ENCODE measurements around the gene ARNT2. TPM values are rescaled to one million over a fixed set of nuclear protein-coding genes. Genes with fewer than 3 reads are reported as not detected.

Gene ARNT2
- total RNA-seq, 2 donors from 2014 or later: 4.3 to 5.0 TPM

DNA sequence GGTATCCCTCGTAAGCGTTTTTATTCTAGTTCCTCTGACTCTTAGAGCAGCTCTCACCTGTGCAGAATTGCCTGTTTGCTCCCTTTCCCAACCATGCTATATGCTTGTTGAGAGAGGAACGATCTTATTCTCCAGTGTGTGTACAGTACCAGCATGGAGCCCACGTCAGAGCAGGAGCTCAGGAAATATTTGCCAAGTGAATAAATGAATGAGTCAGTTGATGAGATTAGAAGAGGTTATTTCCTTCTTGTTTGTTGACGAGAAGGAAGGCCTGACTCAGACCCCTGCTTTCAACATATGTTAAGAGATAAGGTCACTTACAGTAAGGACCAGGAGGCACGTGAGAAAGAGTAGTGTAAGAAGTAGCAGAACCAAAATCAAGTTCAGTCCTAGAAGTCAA lies 184.6 kb downstream of the ARNT2 start:
- DNase-seq (no peak), ATAC-seq (peak in 1 of 2 donors; percentile 48)
- intact Hi-C loops (cut with DNase I): no loop called here

DNA sequence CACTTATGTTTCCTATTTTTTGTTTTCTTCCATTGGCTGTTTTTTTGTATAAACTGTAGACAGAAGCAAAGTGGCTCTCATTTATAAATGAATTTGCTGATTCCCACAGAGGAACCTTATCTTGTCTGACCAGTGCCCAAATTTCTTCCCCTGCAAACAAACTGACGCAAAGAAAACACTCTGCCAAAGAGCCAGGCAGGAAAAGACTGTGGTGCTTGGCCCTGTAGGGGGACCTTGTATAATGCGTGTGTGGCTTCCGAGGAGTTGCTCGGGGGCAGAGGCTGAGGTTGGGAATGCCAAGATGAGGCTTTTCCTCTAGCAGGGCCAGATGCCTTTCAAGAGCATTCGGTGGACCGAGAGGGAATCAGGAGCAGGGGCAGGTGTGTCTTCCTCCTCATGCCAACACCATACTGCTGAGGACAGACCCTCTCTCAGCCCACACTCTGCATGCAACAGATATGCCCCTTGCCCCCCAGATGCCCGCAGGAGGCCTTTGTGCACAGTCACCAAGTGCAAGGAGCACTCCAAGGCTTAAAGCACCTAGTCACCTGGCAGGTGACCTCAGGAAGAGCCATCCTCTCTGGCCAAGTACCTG lies 186.7 kb downstream of the ARNT2 start:
- DNase-seq: no peak
- no peak for ATAC-seq
- intact Hi-C loops (cut with DNase I): no loop called here

DNA sequence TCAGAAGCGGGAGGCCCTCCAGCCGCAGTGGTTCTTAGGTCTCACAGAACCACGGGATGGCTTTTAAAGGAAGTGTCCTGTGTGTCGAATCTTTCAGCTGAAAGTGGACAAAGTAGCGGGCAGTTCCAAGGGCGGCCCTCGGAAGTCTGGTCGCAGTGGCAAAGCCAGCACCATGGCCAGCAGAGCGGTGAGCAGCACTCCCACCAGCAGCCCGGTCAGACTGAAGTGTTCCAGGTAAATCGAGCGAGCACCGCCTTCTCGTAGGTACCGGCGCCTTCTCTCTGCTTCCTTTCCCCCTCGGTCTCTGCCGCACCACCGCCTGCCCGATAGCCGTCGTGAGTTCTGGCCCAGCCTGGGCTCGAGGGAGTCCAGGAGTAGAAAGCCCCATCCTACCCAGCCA lies 187.3 kb downstream of the ARNT2 start:
- no peak for ATAC-seq
- intact Hi-C loops (cut with DNase I): no loop called here
- DNase-seq: no peak

DNA sequence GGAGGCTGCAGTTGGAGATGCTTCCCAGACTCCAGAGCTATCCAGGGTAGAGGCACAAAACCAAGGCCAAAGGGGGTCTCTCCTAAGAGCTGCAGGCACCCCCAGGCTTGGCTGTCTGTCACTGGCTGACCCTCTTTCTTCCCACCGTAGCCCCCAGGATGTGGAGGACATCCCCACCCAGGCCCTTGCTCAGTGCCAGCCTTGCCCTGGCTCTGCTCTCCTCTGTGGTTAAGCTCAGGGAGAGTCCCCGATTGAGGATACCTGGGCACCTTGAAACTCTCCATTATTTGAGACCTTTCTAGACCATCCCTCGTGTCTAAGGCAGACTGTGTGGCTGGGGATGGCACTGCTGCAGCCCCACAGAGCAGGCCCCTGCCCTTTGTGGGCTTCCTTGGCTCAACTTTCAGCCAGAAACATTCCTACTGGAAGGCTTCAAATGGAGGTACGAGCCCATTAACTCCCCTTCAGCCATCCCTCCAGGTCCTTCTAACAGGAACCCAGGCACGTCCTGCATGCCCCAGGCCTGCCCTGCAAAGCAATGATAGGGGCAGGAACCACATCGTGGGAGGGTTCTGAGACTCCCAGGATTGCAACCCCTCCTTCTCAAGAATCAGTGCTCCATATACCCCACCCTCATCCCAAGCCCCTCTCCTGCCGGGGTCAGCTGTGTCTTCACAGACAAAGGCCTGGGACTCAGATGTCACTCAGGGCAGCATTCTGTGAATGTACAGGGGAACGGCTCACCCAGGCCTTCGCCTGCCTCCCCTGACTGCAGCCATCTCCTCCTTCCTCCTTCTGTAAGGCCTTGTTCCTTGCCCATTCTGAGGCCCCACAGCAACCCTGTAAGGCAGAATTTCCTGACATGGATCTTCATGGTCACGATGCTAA lies 188.0 kb downstream of the ARNT2 start:
- ATAC-seq (no peak), DNase-seq (no peak)
- intact Hi-C loops (cut with DNase I): no loop called here

DNA sequence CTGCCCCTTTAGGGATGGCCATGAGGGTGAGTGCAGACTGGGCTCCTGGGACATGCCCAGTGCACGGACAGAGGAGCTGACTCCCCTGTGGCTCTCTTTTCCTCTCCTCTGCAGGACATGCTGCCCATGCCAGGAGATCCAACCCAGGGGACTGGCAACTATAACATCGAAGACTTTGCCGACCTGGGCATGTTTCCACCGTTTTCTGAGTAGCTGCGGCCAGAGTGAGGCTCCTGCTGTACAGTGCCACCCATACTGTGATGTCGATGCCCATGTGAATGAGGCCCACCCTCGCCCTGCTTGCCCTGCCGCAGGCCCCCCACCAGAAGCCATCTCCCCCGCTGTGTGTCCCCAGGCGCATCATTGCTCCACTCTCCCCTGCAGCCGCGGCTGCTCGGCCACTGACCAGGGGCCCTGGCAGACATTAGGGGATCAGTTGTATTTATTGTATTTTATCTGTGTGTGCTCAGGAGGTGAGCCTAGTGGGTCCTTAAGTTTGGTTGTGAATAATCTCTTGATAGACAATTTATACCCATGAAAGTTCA lies 189.4 kb downstream of the ARNT2 start:
- DNase-seq: no peak
- ATAC-seq: no peak

DNA sequence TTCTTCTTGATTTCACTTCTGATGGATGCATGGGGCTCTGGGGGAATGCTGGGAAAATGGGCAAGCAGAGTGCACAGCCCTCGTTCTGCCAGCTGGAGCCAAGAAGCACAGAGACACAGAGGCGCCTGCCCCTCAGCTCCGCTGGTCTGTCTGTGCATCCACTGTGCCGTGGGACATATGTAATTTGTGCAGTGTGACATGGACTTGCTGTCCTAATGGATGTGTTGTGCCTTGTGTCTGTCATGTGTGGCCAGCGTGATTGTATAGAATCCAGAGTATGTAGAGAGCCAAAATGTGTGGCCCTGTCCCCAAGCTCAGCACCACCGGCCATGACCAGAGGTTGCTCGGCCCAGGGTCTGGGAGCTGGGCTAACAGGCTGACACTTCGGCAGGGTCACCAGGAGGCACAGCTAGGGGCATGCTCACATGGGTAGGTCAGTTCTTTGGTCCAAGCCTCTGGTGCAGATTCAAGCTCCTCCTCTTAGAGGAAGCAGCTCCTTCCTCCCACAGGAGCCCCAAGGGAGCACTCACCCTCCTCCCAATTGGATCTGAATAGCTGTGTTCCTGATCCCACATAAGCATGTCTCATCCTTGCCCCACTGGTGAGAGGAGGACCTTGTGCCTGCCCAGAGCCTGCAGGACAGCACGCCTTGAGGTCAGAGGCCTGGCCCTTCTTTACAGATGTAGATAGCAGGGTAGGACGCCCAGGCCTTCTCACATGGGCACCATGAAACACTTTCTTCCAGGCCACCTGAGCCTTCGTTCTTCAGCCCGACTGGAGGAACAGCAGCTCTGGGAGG lies 190.1 kb downstream of the ARNT2 start:
- ATAC-seq: no peak
- intact Hi-C loops (cut with DNase I): no loop called here
- DNase-seq: no peak

More for the DNA sequence above, 189.4 kb downstream of the ARNT2 start:
- intact Hi-C loops (cut with DNase I): no loop called here

DNA sequence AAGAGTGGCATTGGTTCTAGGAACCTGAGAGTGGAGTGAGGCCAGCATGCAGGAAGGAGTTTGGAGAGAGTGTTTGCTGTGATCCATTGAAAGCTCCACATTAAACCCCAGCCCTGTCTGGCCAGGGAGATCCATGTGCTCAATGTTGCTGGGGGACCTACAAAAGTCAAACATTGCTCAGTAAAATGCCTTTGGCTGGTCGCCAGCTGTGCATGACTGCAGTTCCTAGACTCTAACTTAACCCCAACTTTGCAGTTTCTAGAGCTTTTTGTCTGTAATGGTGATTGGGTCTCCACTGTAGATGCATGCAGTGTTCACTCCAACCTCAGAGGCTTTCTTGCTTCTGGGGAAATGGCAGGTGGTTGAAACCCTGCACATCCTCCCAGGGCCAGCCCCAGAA lies 191.2 kb downstream of the ARNT2 start:
- ATAC-seq: no peak
- intact Hi-C loops (cut with DNase I): no loop called here
- no peak for DNase-seq

DNA sequence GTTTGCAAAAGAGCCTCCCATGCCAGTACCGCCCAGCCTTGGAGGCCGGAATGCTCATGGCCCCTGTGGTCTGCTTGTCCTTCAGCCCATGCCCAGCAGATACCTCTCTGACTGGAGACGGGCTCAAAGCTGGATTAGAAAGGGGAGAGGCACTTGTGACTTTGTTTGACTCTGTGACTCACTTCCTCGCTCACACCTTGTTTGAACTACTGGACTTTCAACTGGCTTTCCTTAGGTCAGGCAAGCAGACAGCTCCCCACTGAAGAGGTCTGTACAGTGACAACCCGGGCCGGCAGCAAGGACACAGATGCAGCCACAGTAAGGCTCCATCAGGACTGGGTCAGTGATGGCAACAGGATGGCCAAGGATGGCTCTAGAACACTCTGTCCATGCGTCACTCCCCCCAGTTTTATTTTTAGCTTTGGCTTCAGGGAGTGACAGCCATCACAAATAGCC lies 192.4 kb downstream of the ARNT2 start:
- ATAC-seq: peak; percentile 52 to 61
- no peak for DNase-seq
- intact Hi-C loops (cut with DNase I): no loop called here

DNA sequence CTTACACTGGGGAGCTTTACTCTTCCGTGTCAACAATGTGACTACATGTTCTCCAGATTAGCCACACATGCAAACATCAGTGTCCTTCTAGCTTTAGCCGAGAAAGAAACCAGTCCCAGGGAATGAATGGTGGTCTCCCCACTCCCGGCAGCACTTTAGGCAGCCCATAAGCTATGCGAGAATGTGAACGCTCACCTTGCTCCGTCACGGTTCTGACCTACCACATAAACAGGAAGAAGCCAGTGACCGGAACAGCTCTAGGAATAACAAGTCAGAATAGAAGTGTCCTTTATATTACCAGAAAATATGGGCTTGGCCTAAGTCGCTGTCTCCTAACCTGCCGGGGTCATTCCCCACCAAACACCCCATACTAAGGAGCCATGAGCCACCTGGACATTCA lies 192.9 kb downstream of the ARNT2 start:
- DNase-seq: no peak
- intact Hi-C loops (cut with DNase I): no loop called here
- ATAC-seq: no peak

DNA sequence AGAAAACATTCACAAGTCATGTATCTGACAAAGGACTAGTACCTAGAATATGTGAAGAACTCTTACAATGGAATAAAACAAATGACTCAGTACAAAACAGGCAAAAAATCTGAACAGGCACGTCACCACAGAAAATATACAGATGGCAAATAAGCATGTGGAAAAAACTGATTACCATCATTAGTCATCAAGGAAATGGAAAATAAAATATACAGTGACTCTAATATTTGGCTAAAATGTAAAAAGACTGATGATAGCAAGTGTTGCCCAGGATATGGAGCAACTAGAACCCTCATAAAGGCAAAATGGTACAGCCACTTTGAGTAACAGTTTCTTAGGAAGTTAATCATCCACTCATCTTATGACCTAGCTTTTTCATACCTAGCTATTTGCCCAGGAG lies 195.2 kb downstream of the ARNT2 start:
- DNase-seq (no peak), ATAC-seq (no peak)
- intact Hi-C loops (cut with DNase I): no loop called here

DNA sequence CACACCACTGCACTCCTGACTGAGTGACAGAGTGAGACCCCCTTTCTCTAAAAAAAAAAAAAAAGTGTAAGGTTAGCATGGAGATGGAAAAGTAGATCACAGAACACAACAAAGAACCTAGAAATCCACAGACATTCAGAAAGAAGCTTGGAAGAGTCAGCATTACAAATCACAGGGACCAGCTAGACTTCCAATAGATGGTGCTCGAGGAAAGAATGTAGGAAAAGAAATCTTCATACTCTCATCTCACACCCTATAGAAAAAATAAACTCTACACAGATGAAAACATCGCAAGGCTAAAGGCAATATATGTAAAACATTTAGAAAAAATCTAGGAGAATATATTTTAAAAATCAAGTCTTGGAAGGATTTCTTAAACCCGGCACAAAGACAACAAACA lies 196.4 kb downstream of the ARNT2 start:
- intact Hi-C loops (cut with DNase I): no loop called here
- DNase-seq: no peak
- no peak for ATAC-seq

DNA sequence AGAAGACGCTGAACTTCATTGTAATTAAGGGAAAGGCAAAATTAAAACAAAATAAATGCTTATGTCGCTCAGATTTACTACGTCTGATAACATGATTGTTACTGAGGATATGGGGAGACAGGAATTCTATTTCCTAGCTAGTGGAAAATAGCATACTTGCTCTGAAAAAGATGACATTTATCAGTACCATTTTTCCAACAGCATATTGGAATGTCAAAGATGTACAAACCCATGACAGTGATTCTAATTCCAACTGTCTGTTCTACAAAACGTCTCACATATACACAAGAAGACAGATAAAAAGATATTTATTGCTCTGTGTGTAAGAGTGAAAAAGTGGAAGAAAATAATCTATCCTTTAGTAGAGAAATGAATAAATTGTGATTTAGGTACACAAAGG lies 197.1 kb downstream of the ARNT2 start:
- no peak for DNase-seq
- no peak for ATAC-seq
- intact Hi-C loops (cut with DNase I): no loop called here

DNA sequence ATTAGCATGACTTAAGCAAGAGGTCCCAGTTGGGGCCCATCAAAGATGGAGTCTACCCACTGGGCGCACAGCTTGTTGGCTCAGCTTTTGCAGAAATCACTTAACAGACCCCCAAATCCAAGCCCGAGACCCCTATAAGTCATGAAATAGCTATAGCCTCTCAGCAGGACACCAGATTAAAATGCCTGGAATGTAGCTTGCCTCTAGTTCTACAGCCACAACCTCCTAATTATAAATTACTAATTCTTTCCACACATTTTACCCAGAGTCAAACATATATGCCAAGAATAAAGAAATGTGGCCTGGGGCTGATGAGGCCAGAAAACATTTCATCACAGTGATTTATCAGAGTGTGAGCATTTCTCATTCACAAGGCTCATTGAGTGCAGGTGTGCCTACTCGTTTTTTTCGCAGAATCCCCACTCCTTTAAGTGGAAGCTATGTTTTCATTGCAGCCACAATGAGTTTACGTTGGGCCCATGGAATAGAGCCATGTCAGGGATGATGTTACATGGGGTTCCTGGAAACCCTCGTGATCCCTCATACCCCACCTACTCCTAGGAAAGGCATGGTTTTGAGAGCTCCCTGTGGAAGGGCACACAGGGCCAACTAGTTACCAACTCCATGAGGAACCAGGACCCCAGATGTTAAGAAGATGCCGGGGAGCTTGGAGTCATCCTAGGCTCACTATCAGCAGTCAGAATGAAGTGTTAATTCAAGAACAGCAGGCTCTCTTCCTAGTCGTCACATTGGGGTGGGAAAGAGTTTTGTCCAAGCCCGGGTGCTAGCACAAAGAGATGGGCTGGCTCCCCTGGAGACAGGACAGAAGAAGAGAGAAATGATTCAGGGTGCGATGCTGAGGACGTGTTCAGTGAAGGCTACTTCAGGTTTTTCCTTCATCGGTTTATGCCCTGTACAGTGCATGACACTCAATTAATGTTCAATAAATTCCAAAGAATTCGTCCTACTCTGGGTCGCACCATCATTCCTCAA lies 200.7 kb downstream of the ARNT2 start:
- DNase-seq: no peak
- ATAC-seq: no peak
- intact Hi-C loops (cut with DNase I): no loop called here

DNA sequence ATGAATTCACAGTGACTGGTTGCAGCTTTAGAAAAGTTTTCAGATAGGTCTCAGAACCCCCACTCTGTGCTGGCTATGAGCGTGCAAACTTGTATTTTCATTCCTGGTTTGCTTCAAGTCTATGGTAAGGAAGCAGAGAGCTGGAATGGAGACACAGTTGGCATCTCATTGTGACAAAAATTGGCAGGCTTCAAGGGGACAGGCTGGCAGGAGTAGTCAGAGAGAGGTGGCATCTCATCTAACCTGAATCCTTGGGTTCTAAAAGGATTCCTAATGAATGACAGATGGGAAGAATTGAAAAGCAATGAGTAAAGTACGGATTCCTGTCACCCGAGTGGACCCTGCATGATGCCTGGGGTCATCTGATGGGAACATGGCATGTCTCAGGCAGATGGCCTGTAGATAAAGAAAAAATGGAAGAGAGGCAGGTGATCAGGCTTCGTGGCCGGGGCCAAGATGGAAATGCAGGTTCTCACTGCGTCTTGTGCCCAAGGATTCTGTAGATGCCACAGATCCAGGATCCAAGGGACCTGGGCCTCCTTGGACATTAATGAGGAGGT lies 201.5 kb downstream of the ARNT2 start:
- intact Hi-C loops (cut with DNase I): no loop called here
- DNase-seq (no peak), ATAC-seq (no peak)

DNA sequence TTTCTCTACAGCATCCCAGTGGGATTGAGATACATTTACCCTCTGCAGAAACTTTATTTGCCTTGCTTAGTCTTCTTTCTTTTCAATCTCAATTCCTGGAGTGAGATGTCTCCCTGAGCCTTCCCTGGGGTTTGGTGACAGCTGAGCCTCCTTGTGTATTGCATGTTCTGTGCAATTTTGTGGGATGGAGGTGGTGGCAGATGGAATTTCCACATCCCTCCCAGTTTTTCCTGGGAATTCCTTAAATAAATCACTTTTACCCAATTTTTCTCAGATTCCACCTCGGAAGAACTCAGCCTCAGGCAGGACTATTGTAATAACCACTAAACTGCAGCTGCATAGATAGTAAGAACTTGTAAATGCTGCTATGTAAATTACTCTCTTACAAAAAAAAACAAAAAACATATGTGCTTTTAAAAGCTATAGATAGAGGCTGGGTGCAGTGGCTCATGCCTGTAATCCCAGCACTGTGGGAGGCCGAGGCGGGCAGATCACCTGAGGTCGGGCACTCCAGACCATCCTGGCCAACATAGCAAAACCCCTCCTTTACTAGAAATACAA lies 202.4 kb downstream of the ARNT2 start:
- DNase-seq (no peak), ATAC-seq (no peak)
- intact Hi-C loops (cut with DNase I): no loop called here

DNA sequence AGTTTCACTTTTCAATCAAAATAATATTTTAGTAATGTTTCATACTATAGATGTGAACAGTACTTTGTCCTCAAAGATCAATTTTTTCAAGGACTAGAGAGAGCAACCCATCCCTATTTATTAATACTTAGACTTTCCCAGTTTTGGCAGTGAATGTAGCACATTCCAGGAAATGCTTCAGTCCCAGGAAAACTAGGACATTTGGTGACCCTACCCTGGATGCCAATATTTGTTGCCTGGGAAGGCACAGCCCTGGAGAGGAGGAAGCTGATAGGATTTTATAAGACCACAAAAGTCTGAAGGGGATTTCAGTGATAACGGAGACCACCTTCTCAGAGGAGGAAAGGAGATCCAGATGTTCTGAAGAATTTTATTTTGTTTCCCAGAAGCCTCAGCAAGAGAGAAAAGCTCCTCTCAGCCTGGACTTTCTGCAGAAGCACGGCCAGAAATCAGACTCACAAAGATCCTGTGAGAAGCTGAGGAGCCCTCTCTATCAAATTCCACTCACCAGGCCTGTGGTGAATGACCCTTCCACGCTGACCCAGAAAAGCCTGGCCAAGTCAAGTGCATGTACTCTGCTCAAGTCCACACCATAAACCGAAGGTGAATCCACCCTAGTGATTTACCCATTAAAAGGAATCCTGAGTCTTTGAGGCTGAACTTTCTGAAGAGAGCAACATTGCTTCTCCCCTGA lies 203.3 kb downstream of the ARNT2 start:
- intact Hi-C loops (cut with DNase I): no loop called here
- ATAC-seq (peak in 1 of 2 donors; percentile 82), DNase-seq (no peak)

DNA sequence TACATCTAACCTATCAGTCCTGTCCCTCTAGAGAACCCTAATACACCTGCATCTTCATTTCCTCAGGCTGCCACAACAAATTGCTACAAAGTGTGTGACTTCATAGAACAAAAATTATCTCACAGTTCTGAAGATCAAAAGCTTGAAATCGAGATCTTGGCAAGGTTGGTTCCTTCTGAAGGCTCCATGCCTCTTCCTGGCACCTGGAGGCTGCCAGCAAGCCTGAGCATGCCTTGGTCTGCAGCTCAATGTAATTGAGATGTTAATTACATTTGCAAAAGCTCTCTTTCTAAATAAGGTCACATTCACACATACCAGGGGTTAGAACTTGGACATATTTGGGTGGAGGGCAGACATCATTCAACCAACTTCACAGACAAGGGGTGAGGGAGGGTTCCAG lies 204.5 kb downstream of the ARNT2 start:
- DNase-seq (no peak), ATAC-seq (no peak)
- intact Hi-C loops (cut with DNase I): no loop called here

All from left cardiac atrium (tissue), 4 donors.